A673 (cell line): Measurements from ENCODE around the gene SBK1. TPM values are rescaled to one million over a fixed set of nuclear protein-coding genes. Genes with fewer than 3 reads are reported as not detected.

ENCODE experiments used
- BruUV-seq: library from RNA; stranded (reverse); fragments of 400-500 nt; replicated peaks from 2 replicates; lab custom pipeline; 2021; lab: Mats Ljungman, UMichigan
- CTCF ChIA-PET: fragments of 300-600 bp; sonication (Branson Sonifier 250); formaldehyde crosslinking; loops from one replicate; lab custom pipeline; 2022; ENCODE audit warnings: antibody characterized with exemption; lab: Charles Lee
- POLR2A ChIA-PET: fragments of 300-600 bp; sonication (Branson Sonifier 250); formaldehyde crosslinking; loops from one replicate; lab custom pipeline; 2022; ENCODE audit warnings: antibody characterized with exemption; ENCODE audit not compliant: low non-redundant PET; lab: Charles Lee
- DNase-seq: peaks from one replicate; pipeline ENCODE4 v3.0.0-alpha.2; 2015; ENCODE audit warnings: low spot score
- H3K27ac ChIP-seq: fragments of 200-600 bp; sonication (generic); 2 replicates; pipeline ENCODE4 v1.5.1; 2016; ENCODE audit warnings: mixed run types, low read depth, mild to moderate bottlenecking, mixed read lengths, antibody characterized with exemption, low read length; ENCODE audit not compliant: poor library complexity, severe bottlenecking
- H3K27me3 ChIP-seq: fragments of 200-600 bp; sonication (generic); replicated peaks from 2 replicates; pipeline ENCODE4 v1.6.1; 2017; ENCODE audit warnings: mixed run types, low read depth, mild to moderate bottlenecking, mixed read lengths, antibody characterized with exemption, low read length; ENCODE audit not compliant: insufficient read depth, poor library complexity
- H3K36me3 ChIP-seq: fragments of 200-600 bp; sonication (generic); 2 replicates; pipeline ENCODE4 v1.6.1; 2016; ENCODE audit warnings: mixed run types, mild to moderate bottlenecking, mixed read lengths, antibody characterized with exemption, low read length; ENCODE audit not compliant: insufficient read depth, poor library complexity, severe bottlenecking
- H3K4me1 ChIP-seq: fragments of 200-600 bp; sonication (generic); 2 replicates; pipeline ENCODE4 v1.6.1; 2017; ENCODE audit warnings: mixed run types, mild to moderate bottlenecking, mixed read lengths, antibody characterized with exemption, low read length; ENCODE audit not compliant: insufficient read depth, poor library complexity, severe bottlenecking
- H3K4me3 ChIP-seq: fragments of 200-600 bp; sonication (generic); 2 replicates; pipeline ENCODE4 v1.5.1; 2016; ENCODE audit warnings: low read depth, mixed run types, mild to moderate bottlenecking, mixed read lengths, low read length; ENCODE audit not compliant: poor library complexity, severe bottlenecking
- H3K9me3 ChIP-seq: fragments of 200-600 bp; sonication (generic); 2 replicates; pipeline ENCODE4 v1.6.1; 2016; ENCODE audit warnings: mixed run types, low read depth, mild to moderate bottlenecking, mixed read lengths, antibody characterized with exemption, low read length; ENCODE audit not compliant: poor library complexity, severe bottlenecking
- EZH2 ChIP-seq: fragments of 200-600 bp; sonication (generic); IDR thresholded peaks from 2 replicates; pipeline ENCODE4 v1.6.1; 2017; ENCODE audit warnings: borderline replicate concordance, low read depth, mild to moderate bottlenecking, mixed read lengths, antibody characterized with exemption, low read length; ENCODE audit not compliant: poor library complexity, severe bottlenecking
- intact Hi-C: fragments of 100-400 bp; cut with micrococcal nuclease; formaldehyde crosslinking; loops from one replicate; pipeline ENCODE4 v1.10.0; 2022; ENCODE audit not compliant: unreplicated experiment
- total RNA-seq: library from RNA; stranded (reverse); gene quantifications from 2 replicates; pipeline ENCODE4 v1.2.3, GENCODE V29; 2021
- TF ChIP-seq, protein P1 (sequence below): fragments of 300-800, 200-600 bp; sonication (generic); conservative IDR thresholded peaks from 2 replicates; pipeline ENCODE4 v1.5.1; 2017; ENCODE audit warnings: low read depth, mild to moderate bottlenecking, antibody characterized with exemption, low read length, moderate library complexity, mixed read lengths

The SBK1 gene
- total RNA-seq, 1 experiment from 2014 or later: 22.2 TPM

DNA sequence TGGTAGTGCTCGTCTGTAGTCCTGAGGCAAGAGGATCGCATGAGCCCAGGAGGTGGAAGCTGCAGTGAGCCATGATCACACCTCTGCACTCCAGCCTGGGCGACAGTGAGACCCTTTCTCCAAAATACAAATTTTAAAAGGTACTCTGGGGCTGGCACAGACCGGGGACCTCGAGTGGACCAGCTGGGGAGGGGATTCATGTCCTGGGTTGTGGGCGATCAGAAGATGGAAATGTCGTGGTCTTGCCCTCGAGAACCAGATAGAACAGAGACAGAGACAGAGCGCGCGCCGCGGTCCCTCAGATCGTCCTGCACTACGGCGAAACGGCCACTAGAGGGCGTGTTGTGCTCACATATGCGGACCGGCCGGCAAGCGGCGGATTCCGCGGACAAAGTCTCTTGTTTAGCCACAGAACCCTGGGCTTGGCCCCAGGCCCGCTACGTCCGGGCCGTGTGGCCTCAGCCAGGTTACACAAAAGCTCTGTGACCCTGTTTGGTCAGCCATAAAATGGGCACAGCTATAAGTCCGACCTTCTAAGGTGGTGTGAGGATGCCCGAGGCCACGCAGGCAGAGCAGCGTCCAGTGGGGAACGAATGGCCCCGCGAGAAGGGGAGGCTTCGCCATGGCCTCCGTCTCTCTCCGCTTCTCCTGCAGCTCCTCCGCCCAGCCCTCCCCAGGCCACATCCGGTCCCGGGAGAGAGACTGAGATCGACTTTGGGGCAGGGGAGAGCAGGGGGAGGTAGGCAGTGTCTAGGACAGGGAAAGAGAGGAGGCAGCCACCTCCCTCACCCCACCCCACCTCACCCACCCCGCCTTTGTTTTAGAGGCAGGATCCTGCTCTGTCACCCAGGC, 14.6 kb upstream of the SBK1 start:
- intact Hi-C loops: loop anchor here (1.0 kb wide), 1 partner anchor 40 kb away; no protein-coding TSS in a partner anchor
- TF ChIP-seq, protein P1, sequence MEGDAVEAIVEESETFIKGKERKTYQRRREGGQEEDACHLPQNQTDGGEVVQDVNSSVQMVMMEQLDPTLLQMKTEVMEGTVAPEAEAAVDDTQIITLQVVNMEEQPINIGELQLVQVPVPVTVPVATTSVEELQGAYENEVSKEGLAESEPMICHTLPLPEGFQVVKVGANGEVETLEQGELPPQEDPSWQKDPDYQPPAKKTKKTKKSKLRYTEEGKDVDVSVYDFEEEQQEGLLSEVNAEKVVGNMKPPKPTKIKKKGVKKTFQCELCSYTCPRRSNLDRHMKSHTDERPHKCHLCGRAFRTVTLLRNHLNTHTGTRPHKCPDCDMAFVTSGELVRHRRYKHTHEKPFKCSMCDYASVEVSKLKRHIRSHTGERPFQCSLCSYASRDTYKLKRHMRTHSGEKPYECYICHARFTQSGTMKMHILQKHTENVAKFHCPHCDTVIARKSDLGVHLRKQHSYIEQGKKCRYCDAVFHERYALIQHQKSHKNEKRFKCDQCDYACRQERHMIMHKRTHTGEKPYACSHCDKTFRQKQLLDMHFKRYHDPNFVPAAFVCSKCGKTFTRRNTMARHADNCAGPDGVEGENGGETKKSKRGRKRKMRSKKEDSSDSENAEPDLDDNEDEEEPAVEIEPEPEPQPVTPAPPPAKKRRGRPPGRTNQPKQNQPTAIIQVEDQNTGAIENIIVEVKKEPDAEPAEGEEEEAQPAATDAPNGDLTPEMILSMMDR: peak; percentile 93
- TF ChIP-seq EZH2: no peak
- no peaks in the 10 kb centered on the region for H3K9me3 ChIP-seq
- no TSS peak for BruUV-seq
- H3K27me3 ChIP-seq: no peaks in the 10 kb centered on the region
- peak; percentile 77 for DNase-seq
- ChIA-PET CTCF (interaction anchor here (0.6 to 1.5 kb wide), 3 partner anchors 8 to 792 kb away, joined by 3 to 12 read pairs (median 3); no protein-coding TSS in a partner anchor), POLR2A (no interaction called here)
- H3K27ac ChIP-seq: no peak overlapping the region
- H3K36me3 ChIP-seq: no peaks in the 10 kb centered on the region
- H3K4me3 ChIP-seq: peak overlapping the region; percentile 42
- H3K4me1 ChIP-seq: no peaks in the 10 kb centered on the region

DNA sequence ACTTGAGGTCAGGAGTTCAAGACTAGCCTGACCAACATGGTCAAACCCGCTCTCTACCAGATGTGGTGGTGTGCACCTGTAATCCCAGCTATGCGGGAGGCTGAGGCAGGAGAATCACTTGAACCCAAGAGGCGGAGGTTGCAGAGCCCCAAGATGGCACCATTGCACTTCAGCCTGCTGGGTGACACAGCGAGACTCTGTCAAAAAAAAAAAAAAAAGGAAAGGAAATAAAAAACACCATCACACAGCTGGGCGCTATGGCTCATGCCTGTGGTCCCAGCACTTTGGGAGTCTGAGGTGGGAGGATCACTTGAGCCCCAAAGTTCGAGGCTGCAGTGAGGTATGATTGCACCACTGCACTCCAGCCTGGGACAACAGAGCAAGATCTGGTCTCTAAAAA, 13.3 kb upstream of the SBK1 start:
- TF ChIP-seq EZH2: no peak
- TF ChIP-seq, protein P1: no peak
- Histone ChIP-seq H3K36me3 (no peaks in the 10 kb centered on the region), H3K27ac (no peak overlapping the region), H3K4me1 (no peaks in the 10 kb centered on the region), H3K27me3 (no peaks in the 10 kb centered on the region), H3K9me3 (no peaks in the 10 kb centered on the region), H3K4me3 (no peak overlapping the region)
- BruUV-seq: no TSS peak
- CTCF ChIA-PET: interaction anchor here (0.6 to 1.0 kb wide), 2 partner anchors 37 to 38 kb away, joined by 5 read pairs; no protein-coding TSS in a partner anchor
- DNase-seq: peak; percentile 16
- intact Hi-C loops: no loop called here
- POLR2A ChIA-PET: no interaction called here

DNA sequence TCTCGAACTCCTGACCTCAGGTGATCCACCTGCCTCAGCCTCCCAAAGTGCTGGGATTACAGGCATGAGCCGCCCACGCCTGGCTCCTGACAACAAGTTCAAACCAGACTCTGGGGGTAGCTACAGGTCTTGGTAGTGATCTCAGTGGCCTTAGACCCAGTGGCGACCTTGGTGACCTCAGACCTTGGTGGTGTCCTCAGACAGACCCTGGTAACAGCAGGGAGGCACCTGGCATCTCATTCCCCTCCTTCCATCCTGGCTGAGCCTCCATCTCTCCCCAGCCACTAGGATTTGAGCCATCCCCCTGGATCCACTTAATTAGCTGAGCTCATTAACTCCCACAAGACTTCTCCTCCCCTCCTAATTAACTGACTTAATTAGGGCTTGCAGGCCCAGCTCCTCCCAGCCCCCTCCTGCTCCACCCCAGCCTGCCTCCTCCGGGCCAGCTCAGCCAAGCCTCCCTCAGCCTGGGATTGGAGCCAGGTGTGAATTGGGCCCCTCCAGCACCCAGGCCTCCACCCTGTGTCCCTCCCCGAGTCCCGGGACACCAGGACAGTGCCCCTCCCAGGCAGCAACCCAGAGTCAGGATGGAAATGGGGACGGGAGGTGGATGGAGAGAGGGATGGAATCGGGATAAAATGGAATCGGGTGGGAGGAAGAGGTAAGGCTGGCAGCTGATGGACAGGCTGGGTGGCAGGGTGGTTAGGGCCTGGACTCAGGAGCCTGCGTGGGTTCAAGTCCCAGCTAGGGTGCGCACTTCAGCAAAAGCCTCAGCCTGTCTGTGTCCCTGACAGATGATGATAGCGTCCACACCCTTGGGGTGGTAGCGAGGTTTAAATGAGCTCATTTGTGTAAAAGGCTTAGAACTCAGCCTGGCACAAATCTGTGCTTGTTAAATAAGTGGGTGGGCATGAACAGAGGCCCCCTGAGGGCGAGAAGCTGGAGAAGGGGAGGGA, 11.2 kb upstream of the SBK1 start:
- BruUV-seq: no TSS peak
- H3K9me3 ChIP-seq: no peaks in the 10 kb centered on the region
- H3K27ac ChIP-seq: no peak overlapping the region
- CTCF ChIA-PET: interaction anchor here (0.7 to 1.2 kb wide), 2 partner anchors 36 to 664 kb away, joined by 3 to 4 read pairs; no protein-coding TSS in a partner anchor
- intact Hi-C loops: no loop called here
- TF ChIP-seq, protein P1: peak; percentile 29
- no peak for TF ChIP-seq EZH2
- POLR2A ChIA-PET: interaction anchor here (0.6 kb wide), 2 partner anchors 34 to 542 kb away, joined by 4 read pairs; partner anchors contain the start of gene ATXN2L
- H3K4me3 ChIP-seq: no peak overlapping the region
- no peaks in the 10 kb centered on the region for H3K4me1 ChIP-seq
- peak; percentile 46 for DNase-seq
- no peaks in the 10 kb centered on the region for H3K36me3 ChIP-seq
- no peaks in the 10 kb centered on the region for H3K27me3 ChIP-seq
